Measurements from ENCODE around the gene SP7.
"Not testable (repeated sequence)": the region's sequence is repeated elsewhere in the genome, so short reads cannot be mapped to it uniquely, and the experiment has no call there.

Gene SP7

DNA sequence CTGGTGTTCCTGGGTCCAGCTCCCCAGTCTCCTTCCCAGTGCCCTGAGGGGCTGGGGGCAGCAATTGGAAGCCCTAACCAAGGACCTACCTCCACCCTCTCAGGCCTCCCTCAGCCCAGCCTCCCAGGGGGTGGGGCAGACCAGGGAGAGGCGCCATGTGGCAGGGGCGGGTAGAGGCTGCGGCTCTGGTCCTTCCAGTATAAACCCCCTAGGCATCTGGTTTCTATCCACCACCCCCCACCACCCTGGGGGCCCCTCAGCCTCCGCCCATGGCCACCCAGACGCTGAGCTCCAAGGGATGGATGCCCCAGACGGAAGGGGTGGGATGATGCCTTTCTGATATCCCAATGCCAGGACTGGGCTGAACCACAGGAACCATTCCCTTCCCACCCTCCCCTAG, 2.8 kb upstream of the SP7 start:
- TF ChIP-seq, protein P1, sequence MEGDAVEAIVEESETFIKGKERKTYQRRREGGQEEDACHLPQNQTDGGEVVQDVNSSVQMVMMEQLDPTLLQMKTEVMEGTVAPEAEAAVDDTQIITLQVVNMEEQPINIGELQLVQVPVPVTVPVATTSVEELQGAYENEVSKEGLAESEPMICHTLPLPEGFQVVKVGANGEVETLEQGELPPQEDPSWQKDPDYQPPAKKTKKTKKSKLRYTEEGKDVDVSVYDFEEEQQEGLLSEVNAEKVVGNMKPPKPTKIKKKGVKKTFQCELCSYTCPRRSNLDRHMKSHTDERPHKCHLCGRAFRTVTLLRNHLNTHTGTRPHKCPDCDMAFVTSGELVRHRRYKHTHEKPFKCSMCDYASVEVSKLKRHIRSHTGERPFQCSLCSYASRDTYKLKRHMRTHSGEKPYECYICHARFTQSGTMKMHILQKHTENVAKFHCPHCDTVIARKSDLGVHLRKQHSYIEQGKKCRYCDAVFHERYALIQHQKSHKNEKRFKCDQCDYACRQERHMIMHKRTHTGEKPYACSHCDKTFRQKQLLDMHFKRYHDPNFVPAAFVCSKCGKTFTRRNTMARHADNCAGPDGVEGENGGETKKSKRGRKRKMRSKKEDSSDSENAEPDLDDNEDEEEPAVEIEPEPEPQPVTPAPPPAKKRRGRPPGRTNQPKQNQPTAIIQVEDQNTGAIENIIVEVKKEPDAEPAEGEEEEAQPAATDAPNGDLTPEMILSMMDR (conservative IDR thresholded peaks at IDR 0.05; ENCODE audit: control insufficient read depth, insufficient read depth, low read depth, low read length), result no peak
- no peak overlapping the region for H3K4me3 ChIP-seq (ENCODE audit: control insufficient read depth, low read depth, low read length)
- DNase-seq (ENCODE audit: low read depth), result no peak

GRCh38 chr12:53338017-53338416, 1.9 kb upstream of the SP7 start:
- TF ChIP-seq, protein P1 (conservative IDR thresholded peaks at IDR 0.05; ENCODE audit: control insufficient read depth, insufficient read depth, low read depth, low read length), result no peak
- H3K4me3 ChIP-seq (ENCODE audit: control insufficient read depth, low read depth, low read length), result no peak overlapping the region
- no peak for DNase-seq (ENCODE audit: low read depth)

- TF ChIP-seq, protein P1 (conservative IDR thresholded peaks at IDR 0.05; ENCODE audit: control insufficient read depth, insufficient read depth, low read depth, low read length), result no peak
- H3K4me3 ChIP-seq (ENCODE audit: control insufficient read depth, low read depth, low read length), result no peak overlapping the region
- no peak for DNase-seq (ENCODE audit: low read depth)
Measured at GRCh38 chr12:53334822-53335221, 1.3 kb downstream of the SP7 start.

DNA sequence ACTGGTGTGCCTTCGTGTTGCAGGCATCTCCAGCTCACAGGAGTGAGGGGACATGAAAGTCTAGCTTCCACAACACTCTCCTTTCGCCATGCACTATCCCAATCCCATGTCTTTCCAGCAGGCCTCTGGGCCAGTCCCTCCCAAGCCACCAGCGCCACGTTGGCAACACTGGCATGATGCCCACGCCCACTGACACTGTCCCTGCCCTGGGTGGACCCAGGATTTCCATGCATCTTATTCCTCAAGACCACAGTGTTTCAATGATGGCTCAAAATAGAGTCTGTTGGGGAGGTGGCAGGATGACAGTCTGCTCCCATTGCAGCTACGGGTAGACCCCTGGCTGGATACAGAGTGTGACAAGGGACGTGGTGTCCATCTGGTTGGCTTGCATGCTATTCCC, 2.3 kb downstream of the SP7 start:
- TF ChIP-seq, protein P1 (conservative IDR thresholded peaks at IDR 0.05; ENCODE audit: control insufficient read depth, insufficient read depth, low read depth, low read length), result no peak
- H3K4me3 ChIP-seq (ENCODE audit: control insufficient read depth, low read depth, low read length), result no peak overlapping the region
- no peak for DNase-seq (ENCODE audit: low read depth)

DNA sequence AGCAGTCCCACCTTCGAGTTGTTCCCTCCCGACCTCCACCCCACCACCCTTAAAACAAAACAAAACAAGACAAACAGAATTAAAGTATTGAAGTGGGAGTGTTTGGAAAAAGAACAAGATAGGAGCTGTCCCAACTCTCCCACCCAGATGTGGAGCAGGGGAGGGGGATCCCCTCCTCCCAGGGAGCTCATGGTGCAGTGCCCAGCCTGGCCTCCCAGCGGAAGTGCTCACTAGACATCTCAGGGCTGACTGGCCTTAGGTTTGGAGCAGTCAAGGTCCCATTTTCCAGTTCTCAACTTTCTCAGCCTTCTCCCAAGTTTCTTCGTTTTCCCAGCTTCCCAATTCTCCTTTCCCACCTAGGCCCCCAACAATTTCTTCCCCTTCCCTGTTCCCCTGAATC, 2.9 kb downstream of the SP7 start:
- no peak overlapping the region for H3K4me3 ChIP-seq (ENCODE audit: control insufficient read depth, low read depth, low read length)
- TF ChIP-seq, protein P1 (conservative IDR thresholded peaks at IDR 0.05; ENCODE audit: control insufficient read depth, insufficient read depth, low read depth, low read length), result no peak
- no peak for DNase-seq (ENCODE audit: low read depth)

DNA sequence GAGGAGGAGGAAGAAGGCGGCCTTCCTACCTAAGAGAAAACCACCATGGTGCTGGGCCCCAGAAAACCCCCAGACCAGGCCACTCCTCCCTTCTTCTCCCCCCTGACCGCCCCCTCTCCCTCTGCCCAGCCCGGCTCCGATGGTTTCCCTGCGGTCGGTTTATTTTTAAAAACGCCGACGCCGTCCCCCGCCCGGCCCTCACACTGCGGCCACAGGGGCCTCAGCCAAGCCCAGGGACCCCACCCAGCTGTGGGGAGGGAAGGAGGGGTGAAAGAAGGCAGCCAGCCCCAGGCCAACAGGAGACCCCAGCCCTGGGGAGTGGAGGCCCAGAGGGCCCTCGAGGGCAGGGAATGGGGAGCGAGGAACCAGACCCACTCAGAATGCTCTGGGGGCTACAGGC, 3.4 kb downstream of the SP7 start:
- H3K4me3 ChIP-seq (ENCODE audit: control insufficient read depth, low read depth, low read length), result no peak overlapping the region
- TF ChIP-seq, protein P1 (conservative IDR thresholded peaks at IDR 0.05; ENCODE audit: control insufficient read depth, insufficient read depth, low read depth, low read length), result no peak
- no peak for DNase-seq (ENCODE audit: low read depth)

GRCh38 chr12:53332339-53332738, 3.8 kb downstream of the SP7 start:
- not testable (repeated sequence) for H3K4me3 ChIP-seq (ENCODE audit: control insufficient read depth, low read depth, low read length); DNase-seq (ENCODE audit: low read depth)

Measured in fibroblast of mammary gland (primary cell).